GM23338 (cell line): ENCODE results near the gene TIE1. TPM values are rescaled to one million over a fixed set of nuclear protein-coding genes. Genes with fewer than 3 reads are reported as not detected.

Experiments
- ATAC-seq: fragments of 200-7000 bp; cut with Tn5 transposase; 3 replicates; pipeline ENCODE4 v1.9.1; 2020
- DNase-seq: peaks from one replicate; pipeline ENCODE4 v3.0.0-alpha.2; 2015; ENCODE audit warnings: low spot score
- H2AFZ ChIP-seq: fragments of 200-600 bp; sonication (generic); 2 replicates; pipeline ENCODE4 v1.8.0; 2016; ENCODE audit warnings: antibody characterized with exemption, mild to moderate bottlenecking, moderate library complexity
- H3F3A ChIP-seq: fragments of 200-600 bp; sonication (generic); replicated peaks from 2 replicates; pipeline ENCODE4 v1.8.0; 2017; ENCODE audit warnings: antibody characterized with exemption, mixed run types, low read depth
- H3K27ac ChIP-seq: fragments of 200-600 bp; sonication (generic); 2 replicates; pipeline ENCODE4 v1.6.1; 2016; ENCODE audit warnings: low read depth
- H3K27me3 ChIP-seq: fragments of 200-600 bp; sonication (generic); 2 replicates; pipeline ENCODE4 v1.8.0; 2016; ENCODE audit warnings: mild to moderate bottlenecking, mixed run types, moderate library complexity; ENCODE audit not compliant: insufficient read depth
- H3K36me3 ChIP-seq: fragments of 200-600 bp; sonication (generic); 2 replicates; pipeline ENCODE4 v1.8.0; 2016; ENCODE audit warnings: mild to moderate bottlenecking; ENCODE audit not compliant: insufficient read depth
- H3K4me1 ChIP-seq: fragments of 200-600 bp; sonication (generic); 2 replicates; pipeline ENCODE4 v1.8.0; 2016; ENCODE audit warnings: mild to moderate bottlenecking, moderate library complexity; ENCODE audit not compliant: insufficient read depth
- H3K4me2 ChIP-seq: fragments of 200-600 bp; sonication (generic); 2 replicates; pipeline ENCODE4 v1.7.1; 2017; ENCODE audit warnings: mixed run types
- H3K4me3 ChIP-seq: fragments of 200-600 bp; sonication (generic); 2 replicates; pipeline ENCODE4 v1.6.1; 2016; ENCODE audit warnings: mixed run types
- H3K79me2 ChIP-seq: fragments of 200-600 bp; sonication (generic); replicated peaks from 2 replicates; pipeline ENCODE4 v1.8.0; 2017; ENCODE audit warnings: mild to moderate bottlenecking; ENCODE audit not compliant: insufficient read depth
- H3K9me2 ChIP-seq: fragments of 200-600 bp; sonication (generic); 2 replicates; pipeline ENCODE4 v1.8.0; 2017; ENCODE audit not compliant: insufficient read depth
- H4K20me1 ChIP-seq: fragments of 200-600 bp; sonication (generic); replicated peaks from 2 replicates; pipeline ENCODE4 v1.8.0; 2017; ENCODE audit warnings: mild to moderate bottlenecking; ENCODE audit not compliant: insufficient read depth
- H3K27ac Mint-ChIP-seq: 2 replicates; pipeline ENCODE4 v1.8.0; 2020; ENCODE audit warnings: inconsistent platforms, mild to moderate bottlenecking, moderate library complexity, mixed read lengths
- H3K27me3 Mint-ChIP-seq: 3 replicates; pipeline ENCODE4 v1.8.0; 2022; ENCODE audit warnings: low read depth, mild to moderate bottlenecking, moderate library complexity, mixed read lengths, inconsistent platforms; ENCODE audit not compliant: insufficient read depth, poor library complexity
- H3K36me3 Mint-ChIP-seq: 3 replicates; pipeline ENCODE4 v1.8.0; 2021; ENCODE audit warnings: low read depth, mild to moderate bottlenecking, inconsistent platforms, moderate library complexity, mixed read lengths
- H3K4me1 Mint-ChIP-seq: 3 replicates; pipeline ENCODE4 v1.8.0; 2020; ENCODE audit warnings: mild to moderate bottlenecking, inconsistent platforms, mixed read lengths
- H3K4me3 Mint-ChIP-seq: 3 replicates; pipeline ENCODE4 v1.8.0; 2021; ENCODE audit warnings: moderate library complexity, mild to moderate bottlenecking, inconsistent platforms, mixed read lengths
- H3K9me3 Mint-ChIP-seq: 3 replicates; pipeline ENCODE4 v1.8.0; 2020; ENCODE audit warnings: moderate library complexity, mild to moderate bottlenecking, inconsistent platforms, mixed read lengths
- CREB1 ChIP-seq: fragments of 250-450 bp; sonication (Bioruptor Pico); IDR thresholded peaks from 2 replicates; pipeline ENCODE4 v1.5.0; 2020; ENCODE audit warnings: low read depth, mild to moderate bottlenecking, moderate library complexity
- EZH2 ChIP-seq: fragments of 200-600 bp; sonication (generic); IDR thresholded peaks from one replicate; pipeline ENCODE4 v1.8.0; 2017; ENCODE audit warnings: antibody characterized with exemption, mild to moderate bottlenecking, low read depth; ENCODE audit not compliant: unreplicated experiment
- EZH2phosphoT487 ChIP-seq: fragments of 200-600 bp; sonication (generic); IDR thresholded peaks from one replicate; pipeline ENCODE4 v1.8.1; 2018; ENCODE audit warnings: antibody characterized with exemption; ENCODE audit not compliant: unreplicated experiment
- JUNB ChIP-seq: IDR thresholded peaks from one replicate; pipeline ENCODE4 v1.6.1; 2016; ENCODE audit warnings: antibody characterized with exemption; ENCODE audit not compliant: unreplicated experiment
- NANOG ChIP-seq: IDR thresholded peaks from 2 replicates; pipeline ENCODE4 v1.6.1; 2016; ENCODE audit warnings: antibody characterized with exemption, borderline replicate concordance
- POLR2AphosphoS5 ChIP-seq: IDR thresholded peaks from 2 replicates; pipeline ENCODE4 v1.6.1; 2016; ENCODE audit warnings: antibody characterized with exemption, low read depth
- STAT1 ChIP-seq: IDR thresholded peaks from one replicate; pipeline ENCODE4 v1.6.1; 2016; ENCODE audit warnings: antibody characterized with exemption; ENCODE audit not compliant: unreplicated experiment
- ZNF114 ChIP-seq: fragments of 250-450 bp; sonication (Bioruptor Pico); IDR thresholded peaks from 2 replicates; pipeline ENCODE4 v1.5.0; 2020; ENCODE audit warnings: mild to moderate bottlenecking, moderate library complexity
- ZNF331 ChIP-seq: fragments of 250-450 bp; sonication (Bioruptor Pico); IDR thresholded peaks from 2 replicates; pipeline ENCODE4 v1.5.0; 2020; ENCODE audit warnings: low read depth, mild to moderate bottlenecking, moderate library complexity
- polyA plus RNA-seq: library from polyadenylated mRNA; unstranded; fragments of >200 nt; fragmentation: Nextera tagmentation; extraction: Ambion mirVana; gene quantifications from 2 replicates; pipeline ENCODE4 v1.2.1, GENCODE V29; 2016
- total RNA-seq: library from RNA; depleted of rRNA; stranded (reverse); fragments of >200 nt; shearing (Covaris generic); gene quantifications from 2 replicates; pipeline ENCODE4 v1.2.3, GENCODE V29; 2014
- TF ChIP-seq, protein P1 (sequence below): IDR thresholded peaks from 2 replicates; pipeline ENCODE4 v1.6.1; 2016; ENCODE audit warnings: antibody characterized with exemption
- TF ChIP-seq, protein P2 (sequence below): IDR thresholded peaks from one replicate; pipeline ENCODE4 v1.6.1; 2018; ENCODE audit warnings: antibody characterized with exemption; ENCODE audit not compliant: unreplicated experiment

Gene TIE1
- total and polyA plus RNA-seq, 2 experiments from 2014 or later: 0.37 to 2.3 TPM

DNA sequence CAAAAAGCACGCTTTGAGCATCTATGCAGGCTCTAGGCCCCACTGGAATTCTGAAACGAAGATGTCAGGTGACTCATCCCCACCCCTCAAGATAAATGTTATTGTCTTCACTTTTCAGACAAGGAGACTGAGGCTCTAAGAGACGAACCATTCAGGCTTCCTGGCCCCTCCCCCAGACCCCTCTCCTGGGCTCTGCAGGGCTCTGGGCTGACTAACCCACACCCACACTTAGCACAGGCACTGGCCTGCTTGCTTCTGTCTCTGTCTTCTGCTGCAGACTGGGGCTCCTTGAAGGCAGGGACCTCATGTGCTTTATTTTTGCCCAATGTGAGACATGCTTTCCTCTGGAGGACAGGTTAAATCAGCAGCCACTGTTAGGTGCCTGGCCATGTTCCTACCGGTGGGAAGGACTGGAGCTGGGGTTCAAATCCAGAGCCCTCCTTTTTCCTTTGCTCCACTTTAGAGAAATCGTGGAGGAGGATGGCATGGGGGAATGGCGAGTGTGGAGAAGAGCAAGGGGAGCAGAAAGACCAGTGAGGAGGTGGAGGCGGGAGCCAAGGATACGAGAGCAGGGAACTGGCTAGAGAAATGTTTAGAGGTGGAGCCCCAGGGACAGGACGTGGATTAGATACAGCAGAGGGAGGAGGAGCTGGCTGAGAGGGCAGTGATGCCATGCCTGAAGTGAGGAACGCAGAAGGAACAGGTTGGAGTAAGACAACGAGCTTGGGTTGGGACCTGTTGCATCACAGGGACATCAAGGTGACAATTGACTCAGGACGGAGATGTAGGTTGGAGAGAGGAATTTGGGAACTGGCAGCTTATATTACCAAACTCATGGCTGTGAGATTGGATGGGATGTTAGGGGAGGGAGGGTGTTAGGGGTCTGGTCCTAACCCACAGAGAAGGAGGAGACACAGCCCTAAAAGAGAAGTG lies 29.3 kb upstream of the TIE1 start (continued):
- TF ChIP-seq STAT1 (no peak), NANOG (no peak), EZH2phosphoT487 (no peak), EZH2 (no peak)
- TF ChIP-seq, protein P1, sequence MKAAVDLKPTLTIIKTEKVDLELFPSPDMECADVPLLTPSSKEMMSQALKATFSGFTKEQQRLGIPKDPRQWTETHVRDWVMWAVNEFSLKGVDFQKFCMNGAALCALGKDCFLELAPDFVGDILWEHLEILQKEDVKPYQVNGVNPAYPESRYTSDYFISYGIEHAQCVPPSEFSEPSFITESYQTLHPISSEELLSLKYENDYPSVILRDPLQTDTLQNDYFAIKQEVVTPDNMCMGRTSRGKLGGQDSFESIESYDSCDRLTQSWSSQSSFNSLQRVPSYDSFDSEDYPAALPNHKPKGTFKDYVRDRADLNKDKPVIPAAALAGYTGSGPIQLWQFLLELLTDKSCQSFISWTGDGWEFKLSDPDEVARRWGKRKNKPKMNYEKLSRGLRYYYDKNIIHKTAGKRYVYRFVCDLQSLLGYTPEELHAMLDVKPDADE: no peak
- TF ChIP-seq, protein P2, sequence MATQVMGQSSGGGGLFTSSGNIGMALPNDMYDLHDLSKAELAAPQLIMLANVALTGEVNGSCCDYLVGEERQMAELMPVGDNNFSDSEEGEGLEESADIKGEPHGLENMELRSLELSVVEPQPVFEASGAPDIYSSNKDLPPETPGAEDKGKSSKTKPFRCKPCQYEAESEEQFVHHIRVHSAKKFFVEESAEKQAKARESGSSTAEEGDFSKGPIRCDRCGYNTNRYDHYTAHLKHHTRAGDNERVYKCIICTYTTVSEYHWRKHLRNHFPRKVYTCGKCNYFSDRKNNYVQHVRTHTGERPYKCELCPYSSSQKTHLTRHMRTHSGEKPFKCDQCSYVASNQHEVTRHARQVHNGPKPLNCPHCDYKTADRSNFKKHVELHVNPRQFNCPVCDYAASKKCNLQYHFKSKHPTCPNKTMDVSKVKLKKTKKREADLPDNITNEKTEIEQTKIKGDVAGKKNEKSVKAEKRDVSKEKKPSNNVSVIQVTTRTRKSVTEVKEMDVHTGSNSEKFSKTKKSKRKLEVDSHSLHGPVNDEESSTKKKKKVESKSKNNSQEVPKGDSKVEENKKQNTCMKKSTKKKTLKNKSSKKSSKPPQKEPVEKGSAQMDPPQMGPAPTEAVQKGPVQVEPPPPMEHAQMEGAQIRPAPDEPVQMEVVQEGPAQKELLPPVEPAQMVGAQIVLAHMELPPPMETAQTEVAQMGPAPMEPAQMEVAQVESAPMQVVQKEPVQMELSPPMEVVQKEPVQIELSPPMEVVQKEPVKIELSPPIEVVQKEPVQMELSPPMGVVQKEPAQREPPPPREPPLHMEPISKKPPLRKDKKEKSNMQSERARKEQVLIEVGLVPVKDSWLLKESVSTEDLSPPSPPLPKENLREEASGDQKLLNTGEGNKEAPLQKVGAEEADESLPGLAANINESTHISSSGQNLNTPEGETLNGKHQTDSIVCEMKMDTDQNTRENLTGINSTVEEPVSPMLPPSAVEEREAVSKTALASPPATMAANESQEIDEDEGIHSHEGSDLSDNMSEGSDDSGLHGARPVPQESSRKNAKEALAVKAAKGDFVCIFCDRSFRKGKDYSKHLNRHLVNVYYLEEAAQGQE: no peak

DNA sequence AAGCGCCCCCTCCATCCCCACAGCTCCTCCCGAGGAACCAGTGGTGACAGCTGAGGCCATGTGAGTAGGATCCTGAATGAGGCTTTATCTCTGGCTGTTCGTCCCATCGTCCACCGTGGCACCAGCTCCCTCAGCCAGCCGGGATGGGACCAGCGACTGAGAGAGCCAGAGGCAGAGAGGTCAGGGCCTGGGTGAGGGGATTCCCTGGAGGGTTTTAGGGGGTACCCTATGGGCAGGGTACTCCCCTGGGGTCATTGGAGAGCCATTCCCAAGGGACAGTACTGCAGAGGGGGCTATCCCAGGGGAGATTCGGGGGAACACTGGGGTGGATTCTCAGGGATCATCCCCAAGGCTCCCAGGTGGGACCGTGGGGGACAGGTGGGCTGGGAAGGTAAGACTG lies 28.6 kb upstream of the TIE1 start:
- no peak for TF ChIP-seq ZNF331
- TF ChIP-seq POLR2AphosphoS5: no peak
- TF ChIP-seq EZH2: no peak
- no peak for TF ChIP-seq STAT1
- TF ChIP-seq ZNF114 (CRISPR knock-in tag): no peak
- no peak for TF ChIP-seq JUNB
- TF ChIP-seq EZH2phosphoT487: no peak
- TF ChIP-seq NANOG: no peak
- TF ChIP-seq CREB1 (CRISPR knock-in tag): no peak
- no peak for DNase-seq
- no peak overlapping the region; the same call in 1 of the 3 replicates for H3K4me3 Mint-ChIP-seq

More for the DNA sequence above, 28.6 kb upstream of the TIE1 start:
- peaks cover 22% of the 10 kb centered on the region for H3K36me3 Mint-ChIP-seq
- Histone ChIP-seq H3K79me2 (0 out of 2 replicates have a peak, but pooled peaks cover 3% of the 10 kb centered on the region), H3K9me2 (peaks cover 7% of the 10 kb centered on the region; the same call in 1 of the 2 replicates), H3K36me3 (no peaks in the 10 kb centered on the region), H3K27ac (no peak overlapping the region), H2AFZ (no peak overlapping the region), H4K20me1 (no peaks in the 10 kb centered on the region), H3K4me1 (peaks cover 16% of the 10 kb centered on the region), H3F3A (0 out of 2 replicates have a peak, but pooled peaks cover 5% of the 10 kb centered on the region), H3K27me3 (no peaks in the 10 kb centered on the region), H3K4me2 (no peak overlapping the region), H3K4me3 (no peak overlapping the region)
- no peak overlapping the region for H3K27ac Mint-ChIP-seq
- H3K9me3 Mint-ChIP-seq: no peaks in the 10 kb centered on the region; the same call in 1 of the 3 replicates
- H3K4me1 Mint-ChIP-seq: peaks cover 33% of the 10 kb centered on the region
- ATAC-seq: no peak
- peaks cover 7% of the 10 kb centered on the region for H3K27me3 Mint-ChIP-seq
